Breast epithelium (tissue), 4 donors: ENCODE measurements around the gene BEST1. TPM values are rescaled to one million over a fixed set of nuclear protein-coding genes. Genes with fewer than 3 reads are reported as not detected.
A peak's percentile ranks its signal among the peaks of the same experiment; 100 is the strongest.

Source experiments
- DNase-seq, 2 donors: peaks; one replicate each; pipeline ENCODE4 v3.0.0-alpha.2; 2019; ENCODE audit warnings: low spot score in 2 of 2
- H3K27ac ChIP-seq, 2 donors: fragments of 200-600 bp; sonication (generic) in 1 of 2; one replicate each; pipeline ENCODE4 v1.5.1; 2016 to 2019; ENCODE audit warnings: mild to moderate bottlenecking in 1 of 2
- H3K27me3 ChIP-seq, 2 donors: fragments of 200-600 bp; sonication (generic) in 1 of 2; one replicate each; pipeline versions ENCODE4 v1.5.1 to v1.6.0; 2017 to 2019; ENCODE audit warnings: control low read depth in 1 of 2, mild to moderate bottlenecking in 1 of 2
- H3K36me3 ChIP-seq: fragments of 200-600 bp; one replicate; pipeline ENCODE4 v1.5.1; 2019
- H3K4me1 ChIP-seq, 2 donors: fragments of 200-600 bp; sonication (generic); one replicate each; pipeline ENCODE4 v1.5.1; 2016 to 2019; ENCODE audit warnings: control low read depth in 1 of 2
- H3K4me3 ChIP-seq, 3 donors: fragments of 200-600 bp; sonication (generic); 1 replicate in 2 of 3; 2 replicates in 1 of 3; pipeline ENCODE4 v1.5.1; 2016 to 2019; ENCODE audit warnings: mild to moderate bottlenecking in 3 of 3, moderate library complexity in 2 of 3
- H3K9me3 ChIP-seq, 2 donors: fragments of 200-600 bp; sonication (generic) in 1 of 2; one replicate each; pipeline ENCODE4 v1.5.1; 2016 to 2019; ENCODE audit warnings: control low read depth in 1 of 2
- CTCF ChIP-seq, 3 donors: fragments of 450-650 bp; IDR thresholded peaks; one replicate each; pipeline ENCODE4 v1.5.1; 2016 to 2017; ENCODE audit warnings: antibody characterized with exemption in 3 of 3, mild to moderate bottlenecking in 3 of 3, moderate library complexity in 3 of 3
- POLR2A ChIP-seq: fragments of 450-650 bp; IDR thresholded peaks from one replicate; pipeline ENCODE4 v1.6.1; 2016; ENCODE audit warnings: antibody characterized with exemption, mild to moderate bottlenecking, moderate library complexity
- POLR2AphosphoS5 ChIP-seq, 3 donors: sonication (generic); formaldehyde crosslinking; IDR thresholded peaks; one replicate each; pipeline ENCODE4 v1.6.1; 2017; ENCODE audit warnings: antibody characterized with exemption in 3 of 3
- intact Hi-C: fragments of 100-400 bp; cut with DNase I; formaldehyde crosslinking; loops from one replicate; pipeline ENCODE4 v1.15.1; 2023; ENCODE audit warnings: low total_unique reads
- total RNA-seq, 3 donors: library from RNA; depleted of rRNA; stranded (reverse); fragments of >200 nt; gene quantifications; one replicate each; pipeline ENCODE4 v1.1.0, GENCODE V29; 2016

BEST1 gene
- total RNA-seq, 3 donors from 2014 or later = 3.7 to 10.1 (median 5.9) TPM

- Histone ChIP-seq H3K27me3 (no peaks in the 10 kb centered on the region), H3K27ac (peak overlapping the region; percentile 86 to 98), H3K36me3 (no peaks in the 10 kb centered on the region), H3K4me1 (peaks cover 11 to 20% of the 10 kb centered on the region in 2 donors), H3K4me3 (peak overlapping the region in 1 of 3 donors; percentile 25), H3K9me3 (no peaks in the 10 kb centered on the region)
- intact Hi-C loops = no loop called here
- peak in 1 of 2 donors; percentile 16 for DNase-seq
- no peak for TF ChIP-seq POLR2A
- TF ChIP-seq POLR2AphosphoS5 (IDR thresholded peaks at IDR 0.05) = no peak
- no peak for TF ChIP-seq CTCF (IDR thresholded peaks at IDR 0.05)
These were observed 26.1 kb upstream of the BEST1 start for GRCh38 chr11:61924064-61924455.

GRCh38 chr11:61925736-61926135, 24.4 kb upstream of the BEST1 start:
- TF ChIP-seq POLR2A (no peak), CTCF (IDR thresholded peaks at IDR 0.05) (no peak), POLR2AphosphoS5 (IDR thresholded peaks at IDR 0.05) (no peak)
- no peak overlapping the region for H3K27ac ChIP-seq
- intact Hi-C loops = no loop called here
- peaks cover 11 to 16% of the 10 kb centered on the region in 2 donors for H3K4me1 ChIP-seq
- DNase-seq = no peak
- H3K27me3 ChIP-seq = no peaks in the 10 kb centered on the region
- H3K4me3 ChIP-seq = no peak overlapping the region
- no peaks in the 10 kb centered on the region for H3K36me3 ChIP-seq
- H3K9me3 ChIP-seq = no peaks in the 10 kb centered on the region

- intact Hi-C loops = no loop called here
- TF ChIP-seq CTCF (IDR thresholded peaks at IDR 0.05) (no peak), POLR2A (no peak)
- no peak for DNase-seq
- no peaks in the 10 kb centered on the region for H3K27me3 ChIP-seq
- no peaks in the 10 kb centered on the region for H3K36me3 ChIP-seq
- no peak overlapping the region for H3K4me3 ChIP-seq
- no peak overlapping the region for H3K27ac ChIP-seq
- no peaks in the 10 kb centered on the region for H3K9me3 ChIP-seq
- peaks cover 11 to 16% of the 10 kb centered on the region in 2 donors for H3K4me1 ChIP-seq
These were observed 23.9 kb upstream of the BEST1 start for GRCh38 chr11:61926235-61926634.

- H3K27ac ChIP-seq = no peak overlapping the region
- H3K4me1 ChIP-seq = peaks cover 11 to 16% of the 10 kb centered on the region in 2 donors
- H3K36me3 ChIP-seq = no peaks in the 10 kb centered on the region
- H3K27me3 ChIP-seq = no peaks in the 10 kb centered on the region
- H3K4me3 ChIP-seq = no peak overlapping the region
- DNase-seq = no peak
- TF ChIP-seq CTCF (IDR thresholded peaks at IDR 0.05) = no peak
- intact Hi-C loops = no loop called here
- H3K9me3 ChIP-seq = no peaks in the 10 kb centered on the region
These were observed 22.6 kb upstream of the BEST1 start for GRCh38 chr11:61927501-61927900.

- Histone ChIP-seq H3K4me3 (no peak overlapping the region), H3K4me1 (peaks cover 3 to 8% of the 10 kb centered on the region in 2 donors), H3K27me3 (no peaks in the 10 kb centered on the region), H3K27ac (no peak overlapping the region), H3K9me3 (no peaks in the 10 kb centered on the region), H3K36me3 (no peaks in the 10 kb centered on the region)
- no peak for DNase-seq
- intact Hi-C loops = no loop called here
- TF ChIP-seq POLR2AphosphoS5 (IDR thresholded peaks at IDR 0.05) = no peak
- no peak for TF ChIP-seq CTCF (IDR thresholded peaks at IDR 0.05)
- no peak for TF ChIP-seq POLR2A
These were observed 21.5 kb upstream of the BEST1 start for GRCh38 chr11:61928606-61929005.
